ENCODE data around the gene METRNL.

DNA sequence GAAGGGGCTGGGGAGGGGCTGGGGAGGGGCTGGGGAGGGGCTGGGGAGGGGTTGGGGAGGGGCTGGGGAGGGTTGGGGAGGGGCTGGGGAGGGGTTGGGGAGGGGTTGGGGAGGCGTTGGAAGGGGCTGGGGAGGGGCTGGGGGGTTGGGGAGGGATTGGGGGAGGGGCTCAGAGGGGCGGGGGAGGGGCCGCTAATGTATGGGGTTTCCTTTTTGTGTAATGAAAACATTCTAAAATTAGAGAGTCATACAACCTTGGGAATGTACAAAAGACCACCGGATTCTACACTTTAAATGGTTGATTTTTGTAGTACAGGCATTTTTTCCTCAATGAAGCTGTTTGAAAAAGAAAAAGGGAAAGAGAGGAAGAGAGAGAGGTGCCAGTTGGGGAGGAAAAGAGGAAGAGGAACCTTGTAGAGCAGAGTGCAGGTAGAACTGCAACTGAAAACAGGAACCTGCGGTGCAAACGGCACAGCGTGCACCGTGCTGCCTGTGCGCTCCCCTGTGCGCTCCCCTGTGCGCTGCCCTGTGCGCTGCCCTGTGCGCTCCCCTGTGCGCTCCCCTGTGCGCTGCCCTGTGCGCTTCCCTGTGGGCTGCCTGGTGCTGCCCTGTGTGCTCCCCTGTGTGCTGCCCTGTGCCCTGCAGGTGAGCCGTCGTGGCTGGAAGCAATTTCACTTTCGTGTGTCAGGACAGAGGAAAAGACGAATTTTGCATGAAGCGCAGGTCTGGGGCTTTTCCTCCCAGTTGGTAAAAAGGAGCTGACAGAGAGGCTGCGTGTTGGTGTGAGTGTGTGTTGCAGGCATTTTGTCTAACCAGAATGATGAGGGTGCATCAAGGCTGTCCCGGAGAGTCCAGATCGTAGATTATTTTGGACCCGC is 40.8 kb downstream of the METRNL start:
- TF ChIP-seq TAF1 (IDR thresholded peaks at IDR 0.05; ENCODE audit: borderline replicate concordance, insufficient read depth, low read length) (no peak), POLR2AphosphoS5 (IDR thresholded peaks at IDR 0.05; ENCODE audit: low read depth, low read length) (no peak), SIN3A (IDR thresholded peaks at IDR 0.05; ENCODE audit: borderline replicate concordance, insufficient read depth, low read length) (no peak), FOXP2 (optimal IDR thresholded peaks at IDR 0.05; ENCODE audit: borderline replicate concordance, extremely low read depth, extremely low read length, insufficient read depth) (no peak)
- TF ChIP-seq, protein P1, sequence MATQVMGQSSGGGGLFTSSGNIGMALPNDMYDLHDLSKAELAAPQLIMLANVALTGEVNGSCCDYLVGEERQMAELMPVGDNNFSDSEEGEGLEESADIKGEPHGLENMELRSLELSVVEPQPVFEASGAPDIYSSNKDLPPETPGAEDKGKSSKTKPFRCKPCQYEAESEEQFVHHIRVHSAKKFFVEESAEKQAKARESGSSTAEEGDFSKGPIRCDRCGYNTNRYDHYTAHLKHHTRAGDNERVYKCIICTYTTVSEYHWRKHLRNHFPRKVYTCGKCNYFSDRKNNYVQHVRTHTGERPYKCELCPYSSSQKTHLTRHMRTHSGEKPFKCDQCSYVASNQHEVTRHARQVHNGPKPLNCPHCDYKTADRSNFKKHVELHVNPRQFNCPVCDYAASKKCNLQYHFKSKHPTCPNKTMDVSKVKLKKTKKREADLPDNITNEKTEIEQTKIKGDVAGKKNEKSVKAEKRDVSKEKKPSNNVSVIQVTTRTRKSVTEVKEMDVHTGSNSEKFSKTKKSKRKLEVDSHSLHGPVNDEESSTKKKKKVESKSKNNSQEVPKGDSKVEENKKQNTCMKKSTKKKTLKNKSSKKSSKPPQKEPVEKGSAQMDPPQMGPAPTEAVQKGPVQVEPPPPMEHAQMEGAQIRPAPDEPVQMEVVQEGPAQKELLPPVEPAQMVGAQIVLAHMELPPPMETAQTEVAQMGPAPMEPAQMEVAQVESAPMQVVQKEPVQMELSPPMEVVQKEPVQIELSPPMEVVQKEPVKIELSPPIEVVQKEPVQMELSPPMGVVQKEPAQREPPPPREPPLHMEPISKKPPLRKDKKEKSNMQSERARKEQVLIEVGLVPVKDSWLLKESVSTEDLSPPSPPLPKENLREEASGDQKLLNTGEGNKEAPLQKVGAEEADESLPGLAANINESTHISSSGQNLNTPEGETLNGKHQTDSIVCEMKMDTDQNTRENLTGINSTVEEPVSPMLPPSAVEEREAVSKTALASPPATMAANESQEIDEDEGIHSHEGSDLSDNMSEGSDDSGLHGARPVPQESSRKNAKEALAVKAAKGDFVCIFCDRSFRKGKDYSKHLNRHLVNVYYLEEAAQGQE (IDR thresholded peaks at IDR 0.05; ENCODE audit: insufficient read depth in 1 of 2, low read depth in 2 of 2, low read length in 2 of 2), result no peak
